Activated T-helper 2 cell treated with anti-CD3 and anti-CD28 coated beads, Interferon-gamma antibody, Interleukin-2, Interleukin-4, amounts not matched to agents 10 μg/mL and 5 μg/mL and 100 μg/mL, durations not matched to agents 14 hours and 24 hours and 36 hours (primary cell): ENCODE measurements around the gene OR2W1. TPM values are rescaled to one million over a fixed set of nuclear protein-coding genes. Genes with fewer than 3 reads are reported as not detected.

Experiments used
- DNase-seq: peaks from one replicate; pipeline ENCODE4 v3.0.0; 2021; ENCODE audit warnings: low spot score
- H3K27ac Mint-ChIP-seq: one replicate; pipeline ENCODE4 v1.8.0; 2021; ENCODE audit warnings: mixed read lengths
- H3K27me3 Mint-ChIP-seq: one replicate; pipeline ENCODE4 v1.8.0; 2021; ENCODE audit warnings: low read depth, mixed read lengths
- H3K36me3 Mint-ChIP-seq: one replicate; pipeline ENCODE4 v1.8.0; 2021; ENCODE audit warnings: low read depth, mixed read lengths
- H3K4me1 Mint-ChIP-seq: one replicate; pipeline ENCODE4 v1.8.0; 2021; ENCODE audit warnings: low read depth, mixed read lengths
- H3K4me3 Mint-ChIP-seq: one replicate; pipeline ENCODE4 v1.8.0; 2021; ENCODE audit warnings: low read depth, mild to moderate bottlenecking, moderate library complexity, mixed read lengths
- H3K9me3 Mint-ChIP-seq: one replicate; pipeline ENCODE4 v1.8.0; 2021; ENCODE audit warnings: mixed read lengths
- intact Hi-C: fragments of 100-400 bp; cut with micrococcal nuclease; formaldehyde crosslinking; loops from one replicate; pipeline ENCODE4 v1.15.1; 2023
- total RNA-seq: library from RNA; stranded (reverse); gene quantifications from 2 replicates; pipeline ENCODE4 v1.2.3, GENCODE V29; 2022

OR2W1 gene, protein sequence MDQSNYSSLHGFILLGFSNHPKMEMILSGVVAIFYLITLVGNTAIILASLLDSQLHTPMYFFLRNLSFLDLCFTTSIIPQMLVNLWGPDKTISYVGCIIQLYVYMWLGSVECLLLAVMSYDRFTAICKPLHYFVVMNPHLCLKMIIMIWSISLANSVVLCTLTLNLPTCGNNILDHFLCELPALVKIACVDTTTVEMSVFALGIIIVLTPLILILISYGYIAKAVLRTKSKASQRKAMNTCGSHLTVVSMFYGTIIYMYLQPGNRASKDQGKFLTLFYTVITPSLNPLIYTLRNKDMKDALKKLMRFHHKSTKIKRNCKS
- not detected in 2 replicates for total RNA-seq

DNA sequence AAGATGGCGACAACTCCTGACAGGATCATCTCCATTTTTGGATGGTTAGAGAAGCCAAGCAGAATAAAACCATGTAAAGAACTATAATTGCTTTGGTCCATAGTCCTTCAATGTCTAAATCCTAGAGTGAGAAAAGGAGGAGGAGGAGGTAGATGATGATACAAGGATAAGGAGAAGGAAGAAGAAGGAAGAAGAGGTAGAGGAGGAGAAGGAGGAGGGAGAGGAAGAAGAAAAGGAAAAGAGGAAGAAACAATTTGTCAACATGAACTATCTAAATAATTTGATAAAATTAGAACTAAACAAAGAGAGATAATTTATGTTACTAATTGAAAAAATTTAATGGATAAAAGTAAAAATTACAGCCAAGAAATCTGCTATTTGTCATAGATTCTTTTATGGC, at the start of gene OR2W1:
Gene OR2W1 (minus strand): TSS at position 101 of the 400 bp plus-strand sequence. CDS start 0 bp downstream, at position 101.
- Mint-ChIP-seq H3K27ac (no peak within 1 kb of the TSS), H3K27me3 (peaks cover 17% of the 10 kb centered on the region), H3K36me3 (no peaks in the 10 kb centered on the region), H3K9me3 (no peaks in the 10 kb centered on the region), H3K4me3 (no peak within 1 kb of the TSS), H3K4me1 (no peaks in the 10 kb centered on the region)
- no peak for DNase-seq
- intact Hi-C loops, result no loop called here

DNA sequence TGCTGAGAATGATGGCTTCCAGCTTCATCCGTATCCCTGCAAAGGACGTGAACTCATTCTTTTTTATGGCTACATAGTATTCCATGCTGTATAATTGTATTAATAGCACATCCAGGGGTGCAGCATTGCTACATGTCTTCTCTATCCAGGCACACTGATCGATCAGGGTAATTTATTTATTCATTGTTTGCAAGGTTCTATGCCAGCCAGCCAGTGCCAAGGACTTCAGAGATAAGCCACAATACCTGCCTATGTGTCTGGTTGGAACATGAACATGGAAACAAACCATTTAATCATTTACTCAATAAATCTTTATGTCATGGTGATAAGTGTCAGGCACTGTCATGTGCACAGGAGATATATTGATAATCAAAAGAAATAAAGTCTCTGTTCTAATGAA, 48.0 kb upstream of the OR2W1 start:
- Mint-ChIP-seq H3K27ac (no peak overlapping the region), H3K9me3 (no peaks in the 10 kb centered on the region), H3K27me3 (peaks cover 10% of the 10 kb centered on the region), H3K4me1 (no peaks in the 10 kb centered on the region), H3K36me3 (no peaks in the 10 kb centered on the region), H3K4me3 (no peak overlapping the region)
- intact Hi-C loops, result no loop called here
- no peak for DNase-seq

DNA sequence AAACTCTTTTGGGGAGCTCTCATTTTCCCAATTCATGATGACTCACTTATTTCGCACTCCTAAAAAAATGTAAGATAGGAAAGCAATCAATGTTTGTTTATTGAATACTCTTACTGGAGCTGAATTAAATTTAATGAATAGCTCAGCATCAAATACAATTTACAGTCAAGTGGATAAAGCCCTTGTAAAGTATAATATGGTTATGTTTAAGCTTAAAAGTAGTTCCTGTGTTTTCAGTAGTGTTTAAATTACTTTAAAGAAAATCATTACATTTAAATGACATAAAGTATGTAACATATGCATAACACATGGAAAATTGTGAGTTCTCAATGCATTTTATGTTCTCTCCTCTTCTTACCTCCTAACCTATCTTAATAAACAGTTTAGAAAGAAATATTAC, 42.2 kb upstream of the OR2W1 start, which contains the start of gene OR2B3:
Gene OR2B3 (minus strand): TSS at position 101 of the 400 bp plus-strand sequence. CDS start 65 bp downstream, at position 36.
- intact Hi-C loops, result no loop called here
- H3K9me3 Mint-ChIP-seq, result no peaks in the 10 kb centered on the region
- H3K4me3 Mint-ChIP-seq, result no peak within 1 kb of the TSS
- peaks cover 5% of the 10 kb centered on the region for H3K27me3 Mint-ChIP-seq
- H3K27ac Mint-ChIP-seq, result no peak within 1 kb of the TSS
- H3K4me1 Mint-ChIP-seq, result no peaks in the 10 kb centered on the region
- no peak for DNase-seq
- no peaks in the 10 kb centered on the region for H3K36me3 Mint-ChIP-seq

DNA sequence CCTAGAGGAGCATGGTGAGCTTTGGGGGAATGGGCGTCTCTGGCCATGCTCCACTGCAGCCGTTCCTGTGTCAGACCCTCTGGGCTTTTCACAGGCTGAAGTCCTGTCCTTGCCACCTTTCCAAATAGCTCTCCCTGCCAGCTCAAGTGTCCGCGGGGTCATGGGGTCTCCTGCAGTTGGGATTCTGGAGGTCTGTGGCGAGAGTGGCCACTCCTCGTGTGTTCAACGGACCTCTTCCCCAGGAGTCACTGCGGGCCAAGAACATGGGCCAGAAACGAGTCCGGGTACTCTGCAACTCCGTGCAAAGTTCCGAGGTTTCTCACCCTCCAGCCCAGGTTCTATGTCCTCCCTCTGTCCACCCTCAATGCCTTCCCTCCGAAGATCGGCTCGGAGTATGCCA, 37.5 kb upstream of the OR2W1 start:
- no peak for DNase-seq
- Mint-ChIP-seq H3K27ac (no peak overlapping the region), H3K4me3 (no peak overlapping the region), H3K27me3 (peaks cover 6% of the 10 kb centered on the region), H3K36me3 (no peaks in the 10 kb centered on the region), H3K4me1 (no peaks in the 10 kb centered on the region), H3K9me3 (no peaks in the 10 kb centered on the region)
- intact Hi-C loops, result no loop called here

DNA sequence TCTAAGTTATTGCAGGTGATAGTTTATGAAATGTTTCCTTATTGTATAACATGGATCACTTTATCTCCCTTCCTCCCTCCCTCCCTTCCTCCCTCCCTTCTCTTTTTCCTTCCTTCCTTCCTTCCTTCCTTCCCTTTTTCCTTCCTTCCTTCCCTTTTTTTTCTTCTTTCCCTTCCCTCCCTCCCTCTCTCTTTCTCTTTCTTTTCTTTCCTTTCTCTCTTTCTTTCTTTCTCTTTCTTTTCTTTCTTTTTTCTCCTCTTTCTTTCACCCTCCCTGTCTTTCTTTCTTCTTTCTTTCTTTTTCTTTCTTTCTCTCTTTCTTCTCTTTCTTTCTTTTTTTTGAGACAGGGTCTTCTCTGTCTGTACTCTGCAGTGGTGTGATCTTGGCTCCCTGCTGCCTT, 36.3 kb upstream of the OR2W1 start:
- Mint-ChIP-seq H3K27me3 (peaks cover 4% of the 10 kb centered on the region), H3K27ac (no peak overlapping the region), H3K9me3 (no peaks in the 10 kb centered on the region), H3K36me3 (no peaks in the 10 kb centered on the region), H3K4me3 (no peak overlapping the region), H3K4me1 (no peaks in the 10 kb centered on the region)
- intact Hi-C loops, result no loop called here
- DNase-seq, result no peak

DNA sequence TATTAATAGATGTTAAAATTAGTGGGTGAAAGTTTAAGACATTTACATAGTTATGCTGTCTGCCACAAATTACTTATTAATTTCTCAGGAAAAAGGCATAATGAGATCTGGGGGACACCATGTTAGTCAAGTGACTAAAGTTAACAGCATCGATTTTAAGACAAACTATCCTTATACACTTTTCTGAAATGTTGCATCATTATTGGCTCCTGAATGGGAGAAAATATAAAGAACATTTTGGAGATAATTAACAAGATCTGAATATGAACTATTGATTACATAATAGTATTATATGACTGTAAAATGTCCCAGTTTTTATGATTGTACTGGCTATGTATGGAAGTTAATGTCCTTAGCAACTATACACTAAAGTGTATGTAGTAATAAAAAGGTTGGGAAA, 34.2 kb upstream of the OR2W1 start:
- intact Hi-C loops, result no loop called here
- Mint-ChIP-seq H3K4me3 (no peak overlapping the region), H3K27ac (no peak overlapping the region), H3K27me3 (peaks cover 10% of the 10 kb centered on the region), H3K9me3 (no peaks in the 10 kb centered on the region), H3K4me1 (no peaks in the 10 kb centered on the region), H3K36me3 (no peaks in the 10 kb centered on the region)
- no peak for DNase-seq

DNA sequence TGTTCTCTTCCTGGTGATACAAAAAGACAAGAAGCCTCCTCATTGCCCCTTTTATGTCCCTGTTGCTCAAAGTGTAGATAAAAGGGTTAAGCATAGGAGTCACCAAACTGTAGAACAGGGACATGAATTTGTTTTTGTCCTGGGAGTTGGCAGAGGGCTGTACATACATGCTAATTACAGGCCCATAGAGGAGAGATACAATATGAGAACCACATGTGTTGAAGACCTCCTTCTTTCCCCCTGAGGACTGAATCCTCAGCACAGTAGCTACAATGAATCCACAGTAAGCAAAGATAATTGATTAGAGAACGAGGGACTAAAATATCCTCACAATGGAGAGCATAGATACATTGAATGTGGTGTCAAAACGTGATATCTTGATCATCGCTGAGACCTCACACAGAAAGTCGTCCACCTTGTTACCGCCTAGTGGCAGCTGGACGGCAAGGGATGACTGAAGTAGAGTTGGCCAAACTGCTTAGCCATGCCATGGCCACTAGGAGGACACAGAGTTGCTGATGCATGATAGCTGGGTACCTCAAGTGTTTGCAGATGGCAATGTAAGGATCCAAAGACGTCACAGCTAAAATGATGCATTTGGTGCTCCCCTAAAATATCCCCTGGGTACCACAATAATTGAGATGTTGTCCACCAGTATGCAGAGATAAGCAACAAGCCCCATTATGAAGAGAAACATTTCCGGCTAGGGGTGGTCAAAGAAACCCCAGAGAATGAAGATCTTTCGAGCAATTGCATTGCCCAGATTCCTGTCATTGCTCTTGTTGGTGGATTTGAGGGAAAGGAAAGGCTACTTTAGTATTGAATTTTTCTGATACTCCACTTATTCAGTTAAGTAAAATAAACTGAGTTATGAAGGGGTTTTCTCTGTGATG, 27.1 kb upstream of the OR2W1 start:
- Mint-ChIP-seq H3K27ac (no peak overlapping the region), H3K27me3 (peaks cover 14% of the 10 kb centered on the region)
- DNase-seq, result no peak

DNA sequence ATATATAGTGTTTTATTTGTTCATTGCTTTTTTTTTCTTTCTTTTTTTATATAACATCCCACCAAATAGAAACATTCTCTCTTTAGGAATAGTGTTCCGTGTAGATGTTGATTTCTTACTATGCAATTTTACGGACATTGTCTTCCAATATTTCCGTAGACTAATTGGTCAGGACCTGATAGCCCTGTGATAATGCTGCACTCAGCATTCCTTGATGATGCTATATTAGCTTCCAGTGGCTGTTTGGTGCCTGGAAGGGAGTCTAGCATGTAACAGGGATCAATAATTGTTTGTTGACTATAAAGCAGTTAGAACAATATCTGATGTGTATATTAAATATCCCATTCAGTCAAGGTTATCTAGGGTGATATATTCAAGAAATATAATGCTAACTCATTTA, 6.7 kb upstream of the OR2W1 start:
- intact Hi-C loops, result no loop called here
- H3K36me3 Mint-ChIP-seq, result no peaks in the 10 kb centered on the region
- no peak overlapping the region for H3K4me3 Mint-ChIP-seq
- no peaks in the 10 kb centered on the region for H3K4me1 Mint-ChIP-seq
- H3K27me3 Mint-ChIP-seq, result peaks cover 8% of the 10 kb centered on the region
- no peak overlapping the region for H3K27ac Mint-ChIP-seq
- no peaks in the 10 kb centered on the region for H3K9me3 Mint-ChIP-seq
- DNase-seq, result no peak

More for the DNA sequence above, 27.1 kb upstream of the OR2W1 start:
- peaks cover 4% of the 10 kb centered on the region for H3K9me3 Mint-ChIP-seq
- H3K36me3 Mint-ChIP-seq, result no peaks in the 10 kb centered on the region
- no peaks in the 10 kb centered on the region for H3K4me1 Mint-ChIP-seq
- intact Hi-C loops, result no loop called here
- H3K4me3 Mint-ChIP-seq, result no peak overlapping the region

DNA sequence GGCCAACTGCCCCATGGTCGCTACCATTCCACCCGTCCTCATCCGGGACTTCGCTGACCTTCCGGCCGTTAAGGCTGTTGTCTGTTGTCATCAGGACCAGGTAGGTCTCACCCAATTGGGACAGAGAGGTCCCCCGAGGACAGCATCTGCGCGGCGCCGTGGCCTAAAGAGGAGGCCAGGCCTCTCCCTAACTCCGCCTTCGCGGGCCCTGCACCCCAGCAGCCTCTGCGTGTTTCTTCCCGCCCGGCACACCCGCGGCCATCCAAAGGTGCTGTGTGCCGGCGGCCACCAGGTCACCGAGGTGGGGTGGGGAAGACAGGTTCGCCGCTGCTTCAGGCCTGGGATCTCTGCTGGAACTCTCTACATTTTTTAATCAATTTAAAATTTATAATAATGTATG, 9.0 kb downstream of the OR2W1 start:
- intact Hi-C loops, result no loop called here
- Mint-ChIP-seq H3K9me3 (no peaks in the 10 kb centered on the region), H3K27me3 (peaks cover 8% of the 10 kb centered on the region), H3K27ac (no peak overlapping the region), H3K4me3 (no peak overlapping the region), H3K36me3 (no peaks in the 10 kb centered on the region), H3K4me1 (no peaks in the 10 kb centered on the region)
- DNase-seq, result no peak

DNA sequence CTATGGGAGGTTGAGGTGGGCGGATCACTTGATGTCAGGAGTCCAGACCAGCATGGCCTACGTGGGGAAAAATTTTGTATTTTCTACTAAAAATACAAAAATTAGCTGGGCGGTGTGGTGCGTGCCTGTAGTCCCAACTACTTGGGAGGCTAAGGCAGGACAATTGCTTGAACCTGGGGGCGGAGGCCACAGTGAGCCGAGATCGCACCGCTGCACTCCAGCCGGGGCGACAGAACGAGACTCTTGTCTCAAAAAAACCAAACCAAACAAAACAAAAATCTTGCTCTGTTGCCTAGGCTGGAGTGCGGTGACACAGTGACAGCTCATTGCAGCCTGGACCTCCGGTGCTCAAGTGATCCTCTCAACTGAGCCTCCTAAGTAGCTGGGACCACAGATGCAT, 16.2 kb downstream of the OR2W1 start:
- no peaks in the 10 kb centered on the region for H3K9me3 Mint-ChIP-seq
- no peak overlapping the region for H3K27ac Mint-ChIP-seq
- intact Hi-C loops, result no loop called here
- no peak overlapping the region for H3K4me3 Mint-ChIP-seq
- H3K27me3 Mint-ChIP-seq, result peaks cover 43% of the 10 kb centered on the region
- no peaks in the 10 kb centered on the region for H3K4me1 Mint-ChIP-seq
- H3K36me3 Mint-ChIP-seq, result no peaks in the 10 kb centered on the region
- DNase-seq, result no peak

DNA sequence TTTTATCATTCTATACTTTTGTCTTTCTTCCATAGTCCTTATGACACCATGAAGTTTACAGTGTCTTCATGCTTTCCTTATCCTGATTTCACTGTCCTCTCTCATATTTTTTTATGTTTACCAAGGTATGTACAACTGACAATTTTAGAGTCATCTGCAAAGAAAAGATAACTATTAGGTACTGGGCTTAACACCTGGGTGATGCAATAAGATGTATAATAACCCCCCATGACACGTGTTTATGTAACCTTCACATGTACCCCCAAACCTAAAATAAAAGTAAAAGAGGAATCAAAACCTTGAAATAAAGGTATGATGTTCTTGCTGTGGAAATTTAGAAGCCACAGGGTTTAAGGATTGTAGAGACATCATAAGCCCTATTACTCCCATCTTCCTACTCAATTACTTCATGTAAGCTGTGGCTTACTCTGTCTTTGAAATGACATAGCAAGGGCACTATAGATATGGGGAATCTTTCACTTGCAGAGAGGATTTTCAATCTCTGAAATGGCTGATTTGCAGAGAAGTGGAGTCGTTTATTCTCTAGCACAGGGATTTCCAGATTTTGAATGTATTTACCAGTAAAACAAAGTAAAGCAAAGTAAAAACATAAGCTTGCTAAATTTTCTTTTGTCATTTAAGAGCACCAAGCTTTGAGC, 18.9 kb downstream of the OR2W1 start:
- no peak overlapping the region for H3K27ac Mint-ChIP-seq
- no peak for DNase-seq
- H3K9me3 Mint-ChIP-seq, result no peaks in the 10 kb centered on the region
- no peaks in the 10 kb centered on the region for H3K4me1 Mint-ChIP-seq
- intact Hi-C loops, result no loop called here
- H3K27me3 Mint-ChIP-seq, result peaks cover 55% of the 10 kb centered on the region
- H3K4me3 Mint-ChIP-seq, result no peak overlapping the region
- H3K36me3 Mint-ChIP-seq, result no peaks in the 10 kb centered on the region

DNA sequence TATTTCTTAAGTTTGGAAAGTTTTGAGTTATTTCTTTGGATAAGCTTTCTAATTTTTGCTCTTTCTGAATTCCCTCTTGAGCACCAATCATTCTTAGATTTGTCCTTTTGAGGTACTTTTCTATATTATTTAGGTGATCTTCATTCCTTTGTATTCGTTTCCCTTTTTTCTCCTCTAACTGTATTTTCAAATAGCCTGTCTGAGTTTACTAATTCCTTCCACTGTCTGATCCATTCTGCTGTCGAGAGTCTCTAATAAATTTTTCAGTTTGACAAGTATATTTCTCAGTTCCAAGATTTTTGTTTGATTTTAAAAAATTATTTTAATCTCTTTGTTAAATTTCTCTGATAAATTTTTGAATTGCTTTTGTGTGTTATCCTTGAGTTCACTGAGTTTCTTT, 23.5 kb downstream of the OR2W1 start:
- no peaks in the 10 kb centered on the region for H3K9me3 Mint-ChIP-seq
- no peaks in the 10 kb centered on the region for H3K36me3 Mint-ChIP-seq
- no peak overlapping the region for H3K27ac Mint-ChIP-seq
- peaks cover 44% of the 10 kb centered on the region for H3K27me3 Mint-ChIP-seq
- peaks cover 8% of the 10 kb centered on the region for H3K4me1 Mint-ChIP-seq
- H3K4me3 Mint-ChIP-seq, result no peak overlapping the region
- intact Hi-C loops, result no loop called here
- no peak for DNase-seq
